ENCODE results near the gene FASTKD2. TPM values are rescaled to one million over a fixed set of nuclear protein-coding genes. Genes with fewer than 3 reads are reported as not detected.

Gene FASTKD2
- 10 to 100 TPM; 19.0 to 19.5 TPM for total RNA-seq

DNA sequence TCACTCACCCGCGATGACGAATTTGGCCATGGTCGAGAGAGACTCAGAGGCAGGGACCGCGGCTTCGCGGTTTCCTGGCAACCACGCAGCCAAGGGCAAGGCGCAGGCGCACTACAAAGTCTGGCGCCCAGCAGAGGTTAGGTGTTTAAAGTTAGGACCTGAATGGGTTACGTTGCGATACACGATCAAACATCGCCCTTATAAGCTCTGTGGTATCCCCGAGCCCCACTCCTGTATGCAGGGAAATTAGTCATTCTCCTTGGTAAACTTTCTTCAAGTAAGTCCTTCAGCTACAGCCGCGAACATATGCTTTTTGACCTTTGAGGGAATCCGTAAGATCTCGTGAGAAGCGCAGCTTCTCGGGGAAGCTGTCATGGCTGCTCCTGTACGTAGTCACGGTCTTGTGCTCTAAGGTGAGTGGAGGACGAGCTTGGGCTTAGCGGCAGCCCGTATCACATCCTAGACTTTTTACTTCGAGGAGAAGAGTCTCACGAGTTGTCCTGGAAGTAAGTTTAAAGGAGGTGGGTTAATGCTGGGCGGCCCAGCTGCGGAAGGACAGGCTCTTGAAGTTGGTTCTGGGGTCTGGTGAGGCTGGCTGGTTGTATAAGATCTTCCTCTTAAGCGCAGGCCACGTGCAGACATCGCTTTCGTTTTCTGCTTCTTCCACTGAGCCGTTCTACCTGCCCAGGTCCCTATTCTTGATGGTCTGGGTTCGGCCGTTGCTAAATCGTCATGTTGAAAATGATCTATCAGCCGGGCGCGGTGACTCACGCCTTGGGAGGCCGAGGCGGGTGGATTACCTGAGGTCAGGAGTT, at the start of gene FASTKD2, which contains the start of gene MDH1B:
Gene FASTKD2, plus strand, starts transcription at position 365 of the 815 bp plus-strand sequence. CDS start 1,088 bp downstream, outside the sequence.
Gene MDH1B, minus strand, starts transcription at position 87 of the 815 bp plus-strand sequence. Its CDS starts 57 bp downstream, at position 30.

DNA sequence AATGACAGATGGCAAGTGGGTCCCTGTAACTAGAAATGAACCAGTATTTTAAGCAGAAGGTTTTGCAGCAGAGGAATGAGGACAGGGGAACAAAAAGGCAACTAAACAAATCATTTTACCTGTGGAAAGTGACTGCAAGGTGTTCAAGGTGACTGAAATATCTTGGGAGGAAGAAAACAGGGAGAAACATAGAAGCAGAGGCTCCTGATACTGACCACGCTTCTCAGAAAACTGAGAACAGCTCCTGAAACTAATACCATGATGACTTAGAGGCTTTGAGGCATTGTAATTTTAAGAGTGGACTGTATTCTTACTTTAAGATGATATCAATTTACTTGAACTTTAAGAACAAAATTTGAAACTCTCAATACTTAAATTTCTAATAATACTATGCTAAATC, 47.1 kb upstream of the FASTKD2 start, which contains the start of gene DYTN:
Gene DYTN, minus strand, starts transcription at position 101 of the 400 bp plus-strand sequence. CDS start 117 bp downstream, outside the sequence.

Small RNAs within 50 kb of the gene (microRNA-seq; reads per million reads assigned to microRNA genes)
- gene MIR3130-1 (ENCODE audit: borderline microRNAs expressed, borderline replicate concordance) (not detected), gene MIR3130-2 (ENCODE audit: borderline microRNAs expressed, borderline replicate concordance) (not detected)

Other genes starting within 250 kb of the FASTKD2 start
- gene FAM237A, start 123.1 kb upstream of the FASTKD2 start, total RNA-seq, result not detected
- gene DYTN, start 47.2 kb upstream of the FASTKD2 start, total RNA-seq, result not detected
- under 1 TPM in 1 of 2 experiments, not detected in 1; 0.10 TPM for gene MDH1B, start 278 bp upstream of the FASTKD2 start, total RNA-seq
- gene CPO, start 173.9 kb downstream of the FASTKD2 start, total RNA-seq, result not detected